ENCODE data around the gene HSPBAP1.

- TF ChIP-seq POLR2A (IDR thresholded peaks at IDR 0.05; ENCODE audit: low read depth, low read length) (no peak), POLR2AphosphoS5 (IDR thresholded peaks at IDR 0.05; ENCODE audit: low read depth, low read length) (no peak)
These were observed 74.2 kb downstream of the HSPBAP1 start for GRCh38 chr3:122719273-122719921.
